HUDEP-2 (cell line): Measurements from ENCODE around the gene ABI3BP.

Experiments
- DNase-seq, 76 experiments: peaks; one replicate each; lab custom pipeline; 2025; ENCODE audit not compliant: unreplicated experiment in 76 of 76; lab: John Stamatoyannopoulos, UW

Gene ABI3BP

GRCh38 chr3:100899440-100900091, 93.7 kb downstream of the ABI3BP start:
- no peak for DNase-seq

GRCh38 chr3:100898681-100899080, 94.5 kb downstream of the ABI3BP start:
- no peak for DNase-seq

- no peak for DNase-seq
These were observed 96.2 kb downstream of the ABI3BP start for GRCh38 chr3:100896994-100897393.

GRCh38 chr3:100893590-100893989, 99.6 kb downstream of the ABI3BP start:
- no peak for DNase-seq

- DNase-seq: no peak
These were observed 100.1 kb downstream of the ABI3BP start for GRCh38 chr3:100893108-100893507.

GRCh38 chr3:100891827-100892226, 101.4 kb downstream of the ABI3BP start:
- no peak for DNase-seq

GRCh38 chr3:100891033-100891432, 102.2 kb downstream of the ABI3BP start:
- DNase-seq: peak in 3 of 76 experiments; percentile 1 to 17 (median 11)

GRCh38 chr3:100888881-100889280, 104.3 kb downstream of the ABI3BP start:
- DNase-seq: no peak

GRCh38 chr3:100882571-100882984, 110.6 kb downstream of the ABI3BP start:
- no peak for DNase-seq

GRCh38 chr3:100880845-100881244, 112.4 kb downstream of the ABI3BP start:
- DNase-seq: no peak

- DNase-seq: no peak
These were observed 113.1 kb downstream of the ABI3BP start for GRCh38 chr3:100880072-100880471.

GRCh38 chr3:100879195-100879810, 113.9 kb downstream of the ABI3BP start:
- DNase-seq: no peak

GRCh38 chr3:100877286-100877685, 115.9 kb downstream of the ABI3BP start:
- no peak for DNase-seq

- DNase-seq: peak in 8 of 76 experiments; percentile 0 to 23 (median 2)
These were observed 118.0 kb downstream of the ABI3BP start for GRCh38 chr3:100875239-100875638.

GRCh38 chr3:100873611-100874010, 119.6 kb downstream of the ABI3BP start:
- no peak for DNase-seq

GRCh38 chr3:100871306-100871705, 121.9 kb downstream of the ABI3BP start:
- DNase-seq: peak in 21 of 76 experiments; percentile 2 to 36 (median 13)

- DNase-seq: no peak
These were observed 123.4 kb downstream of the ABI3BP start for GRCh38 chr3:100869787-100870186.

GRCh38 chr3:100868894-100869293, 124.3 kb downstream of the ABI3BP start:
- no peak for DNase-seq

- DNase-seq: no peak
These were observed 125.1 kb downstream of the ABI3BP start for GRCh38 chr3:100868096-100868495.

GRCh38 chr3:100865442-100865841, 127.8 kb downstream of the ABI3BP start:
- no peak for DNase-seq

GRCh38 chr3:100864471-100865250, 128.6 kb downstream of the ABI3BP start:
- no peak for DNase-seq

GRCh38 chr3:100857863-100858262, 135.4 kb downstream of the ABI3BP start:
- no peak for DNase-seq
